Astrocyte (in vitro differentiated cells and primary cell): ENCODE measurements around the gene PTPN5.

Experiments
- CTCF ChIP-seq: IDR thresholded peaks from 2 replicates; pipeline ENCODE4 v1.5.1; 2011; ENCODE audit warnings: low read depth, mild to moderate bottlenecking, inconsistent platforms, low read length, moderate library complexity; ENCODE audit not compliant: insufficient read depth
- EZH2 ChIP-seq: IDR thresholded peaks from 2 replicates; pipeline ENCODE4 v1.6.1; 2012; ENCODE audit warnings: mild to moderate bottlenecking, low read length, inconsistent platforms; ENCODE audit not compliant: insufficient read depth

GRCh38 chr11:18798799-18799469 lies 7.3 kb upstream of the PTPN5 start:
- TF ChIP-seq CTCF (no peak), EZH2 (no peak)
